RWPE1 (cell line): ENCODE results near the gene ATP1A1.

Experiments used
- CTCF ChIA-PET: fragments of 350-600 bp; sonication (Branson Sonifier 250); formaldehyde crosslinking; extraction: SDS; loops from one replicate; lab custom pipeline; 2021; lab: Yijun Ruan, JAX
- POLR2A ChIA-PET: fragments of 400-600 bp; formaldehyde crosslinking; extraction: SDS; loops from one replicate; lab custom pipeline; 2020; ENCODE audit warnings: antibody characterized with exemption; ENCODE audit not compliant: low non-redundant PET; lab: Yijun Ruan, JAX
- DNase-seq: peaks from one replicate; pipeline ENCODE4 v3.0.0; 2012; ENCODE audit warnings: low spot score
- H3K27ac ChIP-seq: fragments of 450-650 bp; 2 replicates; pipeline ENCODE4 v1.5.1; 2017
- TF ChIP-seq, protein P1 (sequence below): fragments of 450-650 bp; conservative IDR thresholded peaks from 2 replicates; pipeline ENCODE4 v1.5.1; 2017; ENCODE audit warnings: low read depth, mild to moderate bottlenecking

Gene ATP1A1

DNA sequence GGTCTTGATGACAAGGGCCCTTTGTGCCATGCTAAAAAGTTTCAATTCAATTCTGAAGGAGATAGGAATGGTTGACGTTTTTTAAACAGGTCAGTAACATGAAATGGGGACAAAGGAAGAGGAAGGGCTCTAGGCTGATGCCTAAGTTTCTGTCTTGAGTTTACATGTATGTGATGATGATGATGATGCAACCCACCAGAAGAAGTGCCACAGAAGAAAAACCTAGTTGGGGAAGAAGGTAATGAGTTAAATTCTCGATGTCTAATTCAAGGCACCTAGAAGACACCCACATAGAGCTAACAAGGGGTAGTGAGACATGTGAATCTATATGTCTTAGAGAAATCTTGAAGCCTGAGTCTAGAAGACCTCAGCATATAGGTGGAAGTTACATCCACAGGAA, 44.4 kb upstream of the ATP1A1 start:
- H3K27ac ChIP-seq, result no peak overlapping the region
- TF ChIP-seq, protein P1, sequence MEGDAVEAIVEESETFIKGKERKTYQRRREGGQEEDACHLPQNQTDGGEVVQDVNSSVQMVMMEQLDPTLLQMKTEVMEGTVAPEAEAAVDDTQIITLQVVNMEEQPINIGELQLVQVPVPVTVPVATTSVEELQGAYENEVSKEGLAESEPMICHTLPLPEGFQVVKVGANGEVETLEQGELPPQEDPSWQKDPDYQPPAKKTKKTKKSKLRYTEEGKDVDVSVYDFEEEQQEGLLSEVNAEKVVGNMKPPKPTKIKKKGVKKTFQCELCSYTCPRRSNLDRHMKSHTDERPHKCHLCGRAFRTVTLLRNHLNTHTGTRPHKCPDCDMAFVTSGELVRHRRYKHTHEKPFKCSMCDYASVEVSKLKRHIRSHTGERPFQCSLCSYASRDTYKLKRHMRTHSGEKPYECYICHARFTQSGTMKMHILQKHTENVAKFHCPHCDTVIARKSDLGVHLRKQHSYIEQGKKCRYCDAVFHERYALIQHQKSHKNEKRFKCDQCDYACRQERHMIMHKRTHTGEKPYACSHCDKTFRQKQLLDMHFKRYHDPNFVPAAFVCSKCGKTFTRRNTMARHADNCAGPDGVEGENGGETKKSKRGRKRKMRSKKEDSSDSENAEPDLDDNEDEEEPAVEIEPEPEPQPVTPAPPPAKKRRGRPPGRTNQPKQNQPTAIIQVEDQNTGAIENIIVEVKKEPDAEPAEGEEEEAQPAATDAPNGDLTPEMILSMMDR, result no peak
- ChIA-PET POLR2A (no interaction called here), CTCF (no interaction called here)
- DNase-seq, result no peak

DNA sequence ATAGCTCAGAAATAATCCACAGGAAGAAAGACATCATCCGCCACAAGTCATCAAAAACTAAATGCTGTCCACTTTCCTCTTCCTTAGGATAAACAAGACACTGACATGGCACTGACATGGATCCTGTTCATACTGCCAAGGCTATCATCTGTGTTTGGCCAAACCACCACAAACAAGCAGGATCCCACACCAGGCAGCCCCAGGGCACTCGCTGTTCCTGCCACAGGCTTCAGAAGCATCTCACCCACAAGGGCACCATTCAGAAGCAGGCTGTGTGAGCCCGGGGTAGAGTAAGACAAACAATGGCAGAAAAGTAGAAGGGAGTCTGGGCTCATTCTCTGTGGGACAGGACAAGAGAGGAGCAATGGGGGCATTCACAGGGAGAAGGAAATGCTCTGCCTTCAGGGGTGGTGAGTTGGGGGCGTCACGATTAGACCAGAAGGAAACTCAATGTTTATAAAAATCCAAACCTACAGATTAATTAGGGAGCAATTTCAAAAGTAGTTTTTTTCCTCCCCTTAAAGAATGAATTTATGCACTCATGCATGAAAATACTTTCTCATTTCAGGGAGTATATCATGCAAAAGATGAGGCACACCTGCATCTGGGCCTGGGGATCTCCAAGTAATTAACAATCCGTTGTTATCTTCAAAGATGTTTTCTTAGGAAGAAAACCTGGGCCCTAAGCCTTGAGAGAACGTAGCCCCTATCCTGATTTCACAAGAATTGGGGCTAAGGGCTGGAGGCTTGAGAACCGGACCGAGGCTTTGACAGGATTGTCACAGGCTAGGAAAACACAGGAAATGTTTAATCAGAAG, 43.3 kb upstream of the ATP1A1 start:
- no peak for DNase-seq
- POLR2A ChIA-PET, result no interaction called here
- H3K27ac ChIP-seq, result no peak overlapping the region
- TF ChIP-seq, protein P1, result no peak
- CTCF ChIA-PET, result no interaction called here

DNA sequence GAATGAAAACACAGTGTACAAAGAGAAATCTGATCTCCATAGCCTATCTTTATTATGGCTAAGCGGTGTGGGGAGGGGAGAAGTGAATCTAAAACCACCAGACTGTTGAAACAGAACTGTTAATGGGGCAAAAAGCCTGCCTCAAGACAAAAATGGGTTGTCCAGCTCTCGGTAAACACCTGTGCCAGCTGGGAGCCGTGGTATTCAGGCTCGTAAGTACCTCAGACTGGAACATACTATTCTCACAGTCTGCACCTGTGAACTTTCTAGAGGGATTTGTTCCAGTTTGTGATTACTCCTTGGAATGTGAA, 42.7 kb upstream of the ATP1A1 start:
- ChIA-PET POLR2A (no interaction called here), CTCF (no interaction called here)
- DNase-seq, result no peak
- TF ChIP-seq, protein P1, result no peak
- no peak overlapping the region for H3K27ac ChIP-seq

DNA sequence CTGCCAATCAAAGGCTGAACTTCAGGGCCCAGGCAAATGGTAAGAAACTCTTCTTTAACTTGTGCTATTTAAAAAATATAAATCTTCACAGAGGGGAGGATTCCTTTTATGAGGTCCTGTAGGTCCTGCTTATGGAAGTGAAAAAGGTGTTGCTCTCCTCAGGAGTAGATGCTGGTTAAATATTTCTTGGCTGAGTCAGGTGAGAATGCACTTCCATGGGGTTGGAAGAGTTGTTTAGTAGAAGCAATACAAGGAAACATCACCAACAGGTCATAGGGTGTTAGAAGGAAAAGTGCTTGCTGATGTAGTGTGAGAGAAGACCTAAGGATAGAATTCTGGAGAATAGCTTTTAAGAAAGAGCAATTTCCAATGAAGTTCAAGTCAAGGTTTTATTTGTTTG, 42.2 kb upstream of the ATP1A1 start:
- TF ChIP-seq, protein P1, result no peak

DNA sequence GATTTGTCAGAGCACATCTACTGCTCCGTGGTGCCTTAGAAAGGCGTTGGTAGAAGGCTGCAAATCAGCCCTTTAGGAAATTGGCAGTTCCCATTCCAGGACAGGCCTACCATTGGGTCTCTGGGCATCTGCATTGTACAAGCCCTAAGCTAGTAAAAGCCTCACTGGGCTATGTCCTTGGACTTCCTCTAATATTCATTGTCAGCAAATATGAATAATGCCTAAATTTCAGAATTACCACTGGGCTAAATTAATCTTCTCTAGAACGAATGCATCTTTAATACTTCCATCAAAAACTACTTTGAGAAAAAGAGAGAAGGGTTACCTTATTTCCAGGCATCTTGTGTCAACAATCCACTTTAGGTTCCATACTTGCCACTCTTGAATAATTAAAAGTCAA, 41.5 kb upstream of the ATP1A1 start:
- TF ChIP-seq, protein P1, result no peak
- H3K27ac ChIP-seq, result no peak overlapping the region
- DNase-seq, result no peak
- ChIA-PET POLR2A (no interaction called here), CTCF (interaction anchor here (0.9 kb wide), 1 partner anchor 81 kb away, joined by 4 read pairs; no protein-coding TSS in a partner anchor)

More for the DNA sequence above, 42.2 kb upstream of the ATP1A1 start:
- POLR2A ChIA-PET, result no interaction called here
- CTCF ChIA-PET, result no interaction called here
- DNase-seq, result no peak
- no peak overlapping the region for H3K27ac ChIP-seq

DNA sequence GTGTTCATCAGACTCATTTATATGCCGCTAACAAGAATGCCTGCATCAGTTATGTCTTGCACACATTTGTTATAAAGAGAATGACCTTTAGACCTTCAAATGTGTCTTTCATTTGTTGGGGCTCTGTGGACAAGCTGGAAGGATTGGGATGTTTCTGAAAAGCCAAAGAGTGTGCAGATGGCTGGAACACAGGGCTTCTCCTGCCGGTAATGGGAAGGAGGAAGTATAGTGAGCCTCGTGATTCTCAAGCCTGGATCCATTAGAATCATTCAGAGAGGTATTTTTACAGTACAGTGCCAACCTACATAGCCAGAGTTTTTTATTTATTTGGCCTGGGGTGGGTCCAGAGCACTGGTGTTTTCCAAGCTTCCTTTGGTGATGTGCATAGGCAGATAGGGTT, 40.6 kb upstream of the ATP1A1 start:
- no peak overlapping the region for H3K27ac ChIP-seq
- DNase-seq, result no peak
- CTCF ChIA-PET, result interaction anchor here (0.9 kb wide), 1 partner anchor 80 kb away, joined by 4 read pairs; no protein-coding TSS in a partner anchor
- POLR2A ChIA-PET, result no interaction called here
- TF ChIP-seq, protein P1, result no peak
